A549 (cell line): ENCODE data around the gene KIF1B.

Experiments used
- CBX2 ChIP-seq: fragments of 200-600 bp; sonication (generic); IDR thresholded peaks from 2 replicates; pipeline ENCODE4 v1.6.1; 2016; ENCODE audit warnings: low read depth, mild to moderate bottlenecking, borderline replicate concordance
- CHD2 ChIP-seq: fragments of 150-350 bp; IDR thresholded peaks from 2 replicates; pipeline ENCODE4 v1.6.1; 2014; ENCODE audit warnings: low read length; ENCODE audit not compliant: partially characterized antibody
- CTCF ChIP-seq: fragments of >200 bp; sonication (Bioruptor Twin); formaldehyde crosslinking; IDR thresholded peaks from 3 replicates; pipeline ENCODE4 v1.5.1; 2016
- EHF ChIP-seq: fragments of 250-450 bp; sonication (Bioruptor Pico); IDR thresholded peaks from 2 replicates; pipeline ENCODE4 v1.5.0; 2020; ENCODE audit warnings: mild to moderate bottlenecking
- EP300 ChIP-seq, 2 experiments: fragments of >200 bp; sonication (Bioruptor Twin); formaldehyde crosslinking; IDR thresholded peaks; 2 replicates in 1 of 2; 3 replicates in 1 of 2; pipeline ENCODE4 v1.6.1; 2016 to 2017
- ESRRA ChIP-seq: fragments of 150-350 bp; IDR thresholded peaks from 2 replicates; pipeline ENCODE4 v1.6.1; 2014; ENCODE audit warnings: mild to moderate bottlenecking, low read length, borderline replicate concordance
- HOXB13 ChIP-seq: fragments of 250-450 bp; sonication (Bioruptor Pico); IDR thresholded peaks from 2 replicates; pipeline ENCODE4 v1.5.0; 2020; ENCODE audit warnings: low read depth, mild to moderate bottlenecking, moderate library complexity
- KDM1A ChIP-seq: fragments of 200-600 bp; sonication (generic); IDR thresholded peaks from 2 replicates; pipeline ENCODE4 v1.6.1; 2016; ENCODE audit warnings: low read depth, mild to moderate bottlenecking
- NR3C1 ChIP-seq: fragments of >200 bp; sonication (Bioruptor Twin); formaldehyde crosslinking; IDR thresholded peaks from 3 replicates; pipeline ENCODE4 v1.6.1; 2017
- RCOR1 ChIP-seq: fragments of 150-350 bp; IDR thresholded peaks from 2 replicates; pipeline ENCODE4 v1.6.1; 2014; ENCODE audit warnings: antibody characterized with exemption, low read length, low read depth
- REST ChIP-seq: fragments of 200-600 bp; sonication (generic); IDR thresholded peaks from 2 replicates; pipeline ENCODE4 v1.6.1; 2016; ENCODE audit warnings: antibody characterized with exemption, mild to moderate bottlenecking, moderate library complexity
- TP53 ChIP-seq: fragments of 250-450 bp; sonication (Bioruptor Pico); IDR thresholded peaks from 2 replicates; pipeline ENCODE4 v1.5.0; 2021; ENCODE audit warnings: mild to moderate bottlenecking, moderate library complexity
- USF2 ChIP-seq: fragments of 450-650 bp; IDR thresholded peaks from 2 replicates; pipeline ENCODE4 v1.6.1; 2014; ENCODE audit warnings: antibody characterized with exemption

GRCh38 chr1:10338047-10338446, 127.7 kb downstream of the KIF1B start:
- no peak for TF ChIP-seq KDM1A
- no peak for TF ChIP-seq USF2
- TF ChIP-seq NR3C1: no peak
- TF ChIP-seq REST: no peak
- TF ChIP-seq EP300 (IDR thresholded peaks at IDR 0.05): no peak
- TF ChIP-seq RCOR1: no peak
- peak; percentile 60 for TF ChIP-seq CTCF
- TF ChIP-seq TP53 (CRISPR knock-in tag): no peak
- TF ChIP-seq CBX2: no peak
- no peak for TF ChIP-seq EHF
- no peak for TF ChIP-seq ESRRA
- TF ChIP-seq HOXB13: no peak
- TF ChIP-seq CHD2: no peak
